Stimulated activated CD8-positive, alpha-beta memory T cell treated with anti-CD3 and anti-CD28 coated beads, Interleukin-15, amount 100 ng/mL, for 4 hours (primary cell): Measurements from ENCODE around the gene ACOX1.

Experiments used
- DNase-seq, 2 donors: peaks; one replicate each; pipeline ENCODE4 v3.0.0-alpha.2; 2020; ENCODE audit warnings: low read depth in 2 of 2

ACOX1 gene

GRCh38 chr17:75933808-75934207 lies 45.2 kb downstream of the ACOX1 start:
- no peak for DNase-seq

DNA sequence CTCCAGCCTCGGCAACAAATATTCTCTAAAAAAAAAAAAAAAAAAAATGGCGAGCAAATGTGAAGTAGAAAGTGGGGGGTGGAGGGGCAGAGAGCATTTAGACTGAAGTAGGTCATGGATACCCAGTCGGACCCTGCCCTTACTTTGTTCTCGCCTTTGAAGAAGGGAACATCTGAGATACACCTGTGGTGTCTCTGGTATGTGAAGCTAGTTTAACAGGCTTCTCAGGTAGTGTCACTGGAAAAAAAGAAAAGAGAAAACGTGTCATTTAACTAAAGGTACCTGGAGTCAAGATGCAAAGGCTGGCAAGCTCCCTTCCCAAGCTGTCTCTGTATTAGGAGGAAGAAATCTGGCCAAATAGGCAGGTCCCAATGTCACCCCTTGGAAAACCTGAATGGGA lies 46.1 kb downstream of the ACOX1 start:
- DNase-seq = no peak

GRCh38 chr17:75931062-75931461 lies 47.9 kb downstream of the ACOX1 start:
- DNase-seq = no peak

- DNase-seq = no peak
Observed at GRCh38 chr17:75927286-75927922, 51.6 kb downstream of the ACOX1 start.

GRCh38 chr17:75926456-75926855 lies 52.5 kb downstream of the ACOX1 start:
- no peak for DNase-seq

DNA sequence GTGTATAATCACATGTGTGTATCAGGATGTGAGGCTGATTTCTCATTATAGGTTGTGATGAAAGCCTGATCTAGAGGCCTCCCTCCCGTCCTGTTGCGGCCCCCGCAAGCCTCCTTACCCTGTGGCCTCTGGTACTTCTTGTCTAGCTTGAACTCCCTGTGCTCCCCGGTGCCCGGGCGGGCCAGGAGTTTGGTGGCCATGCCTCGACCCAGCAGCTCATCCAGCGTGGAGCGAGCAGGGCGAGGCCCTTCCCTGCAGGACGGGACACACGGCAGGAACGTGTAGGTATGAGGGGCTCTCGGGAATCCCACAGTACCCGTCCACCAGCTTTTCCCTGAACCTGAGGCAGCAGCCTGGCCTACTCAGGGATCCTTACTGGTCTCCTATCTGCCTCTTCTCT lies 53.1 kb downstream of the ACOX1 start:
- no peak for DNase-seq

GRCh38 chr17:75925103-75925502 lies 53.9 kb downstream of the ACOX1 start:
- no peak for DNase-seq

DNA sequence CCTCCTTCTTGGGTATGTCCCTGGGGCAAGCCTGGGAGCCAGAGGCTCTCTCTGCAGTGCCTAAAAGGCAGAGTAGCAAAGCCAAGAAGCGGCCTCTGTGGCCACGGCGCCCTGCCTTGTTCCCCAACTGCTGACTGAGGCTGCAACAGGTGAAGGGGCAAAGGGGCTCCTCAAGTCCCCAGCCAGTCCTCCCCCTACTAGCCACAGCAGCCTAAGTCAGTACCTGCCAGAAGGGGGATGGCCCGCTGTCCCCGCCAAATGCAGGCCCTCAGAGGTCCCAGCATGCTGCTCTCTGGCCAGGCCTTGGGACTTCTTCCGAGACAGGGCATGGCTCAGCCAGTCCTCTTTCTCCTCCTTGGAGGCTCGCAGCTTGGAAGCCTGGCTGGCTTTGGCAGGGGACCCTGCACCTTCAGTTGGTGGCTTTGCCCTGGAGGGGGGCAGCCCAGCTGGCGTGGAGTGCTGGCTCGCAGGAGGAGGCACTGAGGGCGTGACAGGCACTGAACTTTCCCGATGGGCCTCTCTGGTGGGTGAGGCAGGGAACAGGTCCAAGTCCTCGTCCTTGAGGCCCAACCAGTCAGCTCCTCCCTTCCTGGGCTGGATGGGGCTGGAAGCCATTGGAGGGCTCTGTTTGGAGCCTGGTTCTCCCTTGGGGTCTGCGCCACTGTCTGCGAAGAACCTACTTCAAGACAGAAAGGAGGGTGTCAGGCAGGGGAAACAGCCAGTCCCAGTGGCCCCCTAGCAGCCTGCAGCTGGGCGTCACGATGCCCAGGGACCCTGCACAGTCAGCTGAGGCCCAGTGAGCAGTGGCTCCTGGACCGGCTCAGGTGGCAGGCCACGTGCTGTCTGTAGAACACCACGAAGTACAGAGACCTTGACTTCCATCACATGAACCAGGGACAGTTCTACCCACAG lies 55.7 kb downstream of the ACOX1 start:
- DNase-seq = no peak

- DNase-seq = no peak
Observed at GRCh38 chr17:75922173-75922961, 56.6 kb downstream of the ACOX1 start.

DNA sequence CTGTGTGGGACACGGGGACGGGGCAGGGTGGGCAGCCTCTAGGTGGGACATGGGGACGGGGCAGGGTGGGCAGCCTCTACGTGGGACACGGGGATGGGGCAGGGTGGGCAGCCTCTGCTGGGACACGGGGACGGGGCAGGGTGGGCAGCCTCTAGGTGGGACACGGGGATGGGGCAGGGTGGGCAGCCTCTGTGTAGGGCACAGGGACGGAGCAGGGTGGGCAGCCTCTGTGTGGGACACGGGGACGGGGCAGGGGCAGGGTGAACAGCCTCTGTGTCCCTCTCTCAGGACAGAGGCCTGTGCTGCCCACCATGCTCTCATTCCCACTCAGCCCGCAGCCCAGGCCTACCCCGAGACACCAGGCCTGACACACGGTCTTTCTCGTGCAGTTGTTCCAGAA lies 57.4 kb downstream of the ACOX1 start:
- DNase-seq = no peak

DNA sequence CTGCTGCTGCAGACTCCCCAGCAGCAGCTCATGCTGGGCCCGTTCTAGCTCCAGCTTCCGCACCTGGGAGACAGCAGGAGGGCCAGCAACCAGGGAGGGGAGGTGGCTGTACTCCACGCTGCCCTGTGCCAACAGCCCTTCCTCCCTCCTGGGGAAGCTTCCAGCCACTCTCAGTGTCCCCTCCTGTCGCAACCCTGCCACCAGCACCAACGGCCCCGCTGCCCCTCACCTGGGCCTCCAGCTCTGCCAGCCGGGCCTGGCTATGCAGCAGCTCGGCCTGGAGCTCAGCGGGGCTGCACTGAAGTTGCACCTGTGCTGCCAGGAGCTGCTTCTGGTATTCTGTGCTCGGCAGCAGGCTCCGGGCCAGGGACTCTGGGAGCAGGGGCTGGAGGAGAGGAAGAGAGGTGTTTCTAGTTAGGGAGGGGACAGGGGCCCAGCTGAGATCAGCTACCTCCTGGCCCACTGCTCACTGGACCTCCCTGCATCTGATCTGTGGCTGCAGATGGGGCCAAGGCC lies 58.9 kb downstream of the ACOX1 start:
- no peak for DNase-seq

- DNase-seq = no peak
Observed at GRCh38 chr17:75919611-75920010, 59.4 kb downstream of the ACOX1 start.

DNA sequence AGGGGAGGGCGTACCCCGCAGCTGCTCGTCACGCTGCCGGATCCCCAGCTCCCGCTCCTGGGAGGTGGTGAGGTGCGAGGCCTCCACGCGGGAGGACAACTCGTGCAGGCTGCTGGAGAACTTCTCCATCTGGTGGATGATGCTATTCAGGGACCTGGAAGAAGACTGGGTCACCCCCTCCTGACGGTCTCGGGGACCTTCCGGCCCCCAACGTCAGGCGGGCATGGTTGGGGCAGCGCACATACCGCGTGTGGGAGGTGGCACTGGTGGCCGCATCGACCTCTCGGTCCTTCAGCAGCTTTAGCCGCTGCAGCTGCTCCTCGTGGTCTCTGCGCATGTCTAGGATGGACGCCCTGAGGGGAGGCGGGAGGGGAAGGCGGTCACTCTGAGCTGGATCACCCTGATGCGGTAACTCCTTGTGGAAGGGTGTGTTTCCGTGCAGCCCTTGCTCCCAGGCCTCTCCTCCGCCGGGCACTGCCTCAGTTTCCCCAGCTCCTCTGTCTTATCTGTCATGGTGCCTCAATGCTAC lies 61.0 kb downstream of the ACOX1 start:
- no peak for DNase-seq

- DNase-seq = no peak
Observed at GRCh38 chr17:75917141-75917916, 61.6 kb downstream of the ACOX1 start.

DNA sequence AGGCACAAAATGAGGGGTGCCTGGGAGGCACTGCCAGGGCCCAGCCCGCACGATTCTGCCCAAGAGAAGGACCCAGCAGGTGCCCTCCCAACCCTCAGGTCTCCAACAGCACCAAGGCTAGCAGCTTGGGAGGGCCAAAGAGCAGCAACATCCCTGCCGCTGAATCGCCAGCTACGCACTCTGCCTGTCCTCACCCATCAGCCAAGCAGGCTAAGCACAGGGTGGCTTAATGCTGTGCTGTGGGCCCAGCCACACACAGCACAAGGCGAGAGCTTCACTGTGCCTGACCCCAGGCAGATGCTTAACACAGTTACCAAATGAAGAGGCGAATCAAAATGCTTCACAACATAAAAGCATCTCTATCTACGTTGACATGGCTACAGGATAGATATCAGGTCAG lies 63.7 kb downstream of the ACOX1 start:
- no peak for DNase-seq

- no peak for DNase-seq
Observed at GRCh38 chr17:75914643-75915267, 64.2 kb downstream of the ACOX1 start.

- DNase-seq = no peak
Observed at GRCh38 chr17:75913537-75914210, 65.3 kb downstream of the ACOX1 start.

- DNase-seq = no peak
Observed at GRCh38 chr17:75910699-75911098, 68.3 kb downstream of the ACOX1 start.

DNA sequence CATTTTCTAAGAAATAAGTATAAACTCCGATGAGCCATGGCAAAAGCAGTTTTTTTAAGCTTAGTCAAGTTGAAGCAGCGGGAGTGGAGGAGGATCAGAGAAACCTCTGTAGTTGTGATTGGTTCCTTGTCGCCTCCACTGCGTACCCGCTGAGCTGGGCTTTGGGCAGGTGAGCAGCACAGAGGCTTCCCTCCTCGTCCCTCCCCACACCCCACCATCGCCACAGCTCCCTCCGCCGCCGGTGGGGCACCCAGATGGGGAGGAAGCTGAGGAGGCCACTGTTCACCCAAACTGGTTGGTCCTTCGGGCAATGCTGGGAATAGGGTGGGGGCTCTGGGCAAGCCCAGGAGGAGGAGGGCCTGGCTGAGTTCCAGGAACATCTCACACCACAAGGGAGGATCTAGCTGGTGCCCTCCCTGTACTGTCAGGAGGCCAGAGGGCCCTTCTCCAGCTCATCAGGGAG lies 69.1 kb downstream of the ACOX1 start:
- no peak for DNase-seq
